Endometrial microvascular endothelial cells (primary cell): ENCODE measurements around the gene TPRN. TPM values are rescaled to one million over a fixed set of nuclear protein-coding genes. Genes with fewer than 3 reads are reported as not detected.

Source experiments
- in situ Hi-C: cut with HindIII; loops from 2 replicates; pipeline ENCODE4 v1.10.0; 2017; ENCODE audit warnings: low sequenced_read_pairs, low pct_unique_long_range_greater_than_20kb; ENCODE audit errors: inconsistent ontology term
- total RNA-seq: library from RNA; depleted of rRNA; stranded (reverse); fragments of >200 nt; gene quantifications from one replicate; pipeline ENCODE4 v1.2.3, GENCODE V29; 2015; ENCODE audit errors: inconsistent ontology term

The TPRN gene
- total RNA-seq, 1 donor from 2014 or later, result 8.8 TPM

- in situ Hi-C loops, result no loop called here
These were observed 20.8 kb downstream of the TPRN start for GRCh38 chr9:137179761-137180160.

DNA sequence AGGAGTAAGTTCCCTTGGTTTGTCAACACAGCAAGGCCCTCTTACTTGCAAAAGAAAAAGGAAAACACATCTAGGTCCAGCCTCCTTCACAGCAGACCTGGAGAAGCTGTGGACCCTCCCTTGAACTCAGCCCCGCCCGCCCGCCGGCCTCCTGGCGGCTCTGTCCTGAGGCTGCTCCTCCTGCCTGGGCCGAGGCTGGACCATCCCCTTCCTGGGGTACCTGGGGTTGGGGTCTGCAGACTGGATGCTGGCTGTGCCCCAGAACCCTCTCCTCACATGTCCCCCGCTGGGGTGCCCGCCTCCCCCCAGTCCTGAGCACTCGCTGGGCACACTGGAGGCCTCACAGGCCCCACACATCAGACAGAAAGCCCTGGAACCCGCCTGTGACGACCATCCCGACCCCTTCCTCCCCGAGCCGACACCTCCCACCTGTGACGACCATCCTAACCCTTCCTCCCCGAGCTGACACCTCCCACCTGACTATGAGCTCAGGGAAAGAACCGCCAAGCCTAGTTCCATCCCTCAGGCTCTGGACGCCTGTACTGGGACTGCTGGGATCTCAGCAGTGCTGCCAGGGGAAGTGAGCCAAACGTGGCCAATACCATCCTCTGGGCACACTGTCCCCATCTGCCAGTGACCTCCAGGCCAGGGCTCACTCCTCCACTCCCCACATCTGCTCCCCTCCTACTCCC, 21.5 kb downstream of the TPRN start:
- in situ Hi-C loops, result no loop called here

DNA sequence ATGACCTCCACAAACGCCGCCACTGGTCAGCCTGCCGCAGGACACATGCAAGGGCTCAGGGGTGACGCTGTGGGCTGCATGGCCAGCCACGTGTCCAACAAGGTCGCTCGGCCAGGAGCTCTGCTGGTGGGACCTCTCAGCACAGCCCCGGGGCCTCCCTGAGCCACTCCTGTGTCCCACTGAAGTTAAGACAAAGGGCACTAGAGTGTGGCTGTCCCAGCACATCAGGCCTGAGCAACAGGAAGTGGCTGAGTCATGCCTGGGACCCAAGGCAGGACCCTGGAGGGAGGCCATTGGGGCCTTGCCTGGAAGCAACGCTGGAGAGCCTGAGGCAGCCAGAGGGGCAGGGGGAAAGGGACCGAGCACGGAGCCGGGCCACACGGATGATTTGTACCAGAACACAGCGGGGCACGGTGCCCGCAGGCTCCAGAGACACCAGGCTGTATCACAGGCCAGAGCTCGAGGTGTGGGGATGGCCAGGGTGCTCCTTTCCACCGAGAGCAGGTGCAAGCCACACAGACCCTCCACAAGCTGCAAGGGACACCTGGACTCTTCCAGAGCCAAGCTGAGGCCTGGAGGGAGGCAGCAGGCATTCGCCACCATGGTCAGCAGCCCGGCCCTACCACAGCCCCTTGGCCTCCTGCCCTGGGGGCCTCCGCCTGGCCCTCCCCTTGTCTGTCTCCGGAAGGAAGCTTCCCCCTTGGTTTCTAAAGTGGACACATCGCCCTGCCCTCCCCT, 22.2 kb downstream of the TPRN start:
- in situ Hi-C loops, result no loop called here

GRCh38 chr9:137176302-137177182, 24.0 kb downstream of the TPRN start:
- in situ Hi-C loops, result no loop called here

DNA sequence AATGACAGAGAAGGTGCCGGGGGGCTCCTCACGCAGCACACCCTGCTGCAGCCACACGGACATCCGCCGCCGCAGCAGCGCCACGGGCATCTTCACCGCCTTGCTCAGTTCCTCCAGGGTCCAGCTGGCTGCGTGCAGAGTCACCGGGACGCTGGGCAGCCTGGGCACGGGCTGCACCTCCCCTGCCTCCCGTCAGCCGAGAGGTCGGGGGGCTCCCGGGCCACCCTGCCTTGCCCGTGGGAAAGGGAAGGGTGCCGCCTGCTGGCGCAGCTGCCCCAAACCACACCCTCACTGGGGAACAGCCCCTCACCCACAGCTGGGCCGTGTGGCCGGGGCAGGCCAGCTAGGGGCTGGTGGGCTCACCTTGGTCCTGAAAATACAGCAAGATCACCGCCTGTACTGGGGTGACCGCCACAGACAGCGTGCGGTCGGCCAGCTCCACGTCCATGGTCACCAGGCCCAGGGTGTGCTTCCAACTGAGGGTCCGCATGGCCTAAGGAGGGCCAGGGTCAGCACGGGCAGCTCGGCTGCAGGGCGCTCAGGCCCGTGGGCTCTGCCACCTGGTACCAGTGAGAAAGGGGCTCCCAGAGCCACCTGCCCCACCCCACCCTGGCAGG, 25.1 kb downstream of the TPRN start:
- in situ Hi-C loops, result no loop called here

DNA sequence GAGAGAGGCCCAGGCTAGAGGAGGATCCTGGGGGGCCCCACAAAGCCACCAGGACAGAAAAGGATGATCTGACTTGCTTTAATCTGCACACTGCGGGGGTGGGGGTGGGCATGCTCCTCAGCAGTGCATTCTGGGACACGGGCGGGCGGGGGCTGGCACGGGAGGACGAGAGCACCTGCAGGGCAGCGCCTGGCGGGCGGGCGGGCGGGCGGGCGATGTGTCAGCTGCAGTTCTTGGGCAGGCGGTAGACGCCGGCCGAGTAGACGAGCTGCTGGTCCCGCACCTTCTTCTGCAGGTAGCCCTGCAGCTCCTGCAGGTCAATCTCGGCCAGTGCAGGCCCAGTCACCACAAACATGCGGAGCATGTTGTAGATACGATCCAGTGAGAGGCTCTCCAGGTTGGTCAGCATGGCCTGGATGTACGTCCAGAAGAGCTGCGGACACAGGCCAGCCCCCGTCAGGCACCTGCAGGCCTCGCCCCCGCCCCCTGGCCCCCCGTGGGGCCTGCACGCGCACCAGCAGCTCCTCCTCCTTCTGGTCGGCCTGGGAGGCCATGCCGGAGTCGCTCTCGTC, 25.7 kb downstream of the TPRN start:
- in situ Hi-C loops, result loop anchor here (25.0 kb wide), 1 partner anchor 238 kb away; the partner anchor contains the start of genes C8G and FBXW5

DNA sequence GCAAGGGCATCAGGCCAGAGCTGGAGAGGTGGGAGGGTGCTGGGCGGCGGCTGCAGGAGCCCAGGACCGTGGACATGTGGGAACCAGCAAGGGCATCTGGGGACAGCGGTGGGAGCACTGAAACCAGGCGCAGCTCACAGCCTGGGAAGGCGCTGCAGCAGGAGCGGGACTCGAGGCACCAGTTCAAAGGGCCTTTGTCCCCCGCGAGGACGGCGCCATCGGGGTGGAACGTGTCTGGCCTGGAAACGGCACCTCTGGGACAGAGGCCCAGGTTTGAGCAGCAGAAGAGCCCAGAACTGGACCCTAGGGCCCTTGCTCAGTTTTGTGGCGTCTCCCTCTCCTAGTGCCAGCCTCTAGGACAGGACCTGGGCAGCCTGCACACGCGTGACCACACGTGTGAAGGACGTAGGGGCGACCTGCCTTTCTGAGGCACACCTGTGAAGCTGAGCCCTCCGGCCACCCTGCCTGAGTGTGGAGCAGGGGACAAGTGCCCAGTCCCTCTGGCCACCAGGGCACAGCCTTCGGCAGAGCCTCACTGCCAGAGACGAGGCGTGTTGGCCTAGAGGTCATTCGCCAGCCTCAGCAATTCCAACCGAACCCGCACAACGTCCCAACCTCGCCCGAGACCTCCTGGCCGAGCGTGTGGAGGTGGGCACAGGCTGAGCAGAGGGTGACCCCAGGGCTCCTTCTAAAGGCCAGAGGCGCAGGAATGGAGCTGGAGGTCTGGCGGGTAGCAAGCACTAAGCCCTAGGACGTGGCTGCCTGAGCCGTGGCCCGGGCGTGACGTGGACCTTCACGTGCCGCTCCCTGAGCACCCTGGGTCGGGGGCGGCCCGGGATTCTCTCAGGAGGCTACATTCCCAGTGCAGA, 26.5 kb downstream of the TPRN start:
- in situ Hi-C loops, result loop anchor here (25.0 kb wide), 1 partner anchor 237 kb away; the partner anchor contains the start of genes C8G and FBXW5

DNA sequence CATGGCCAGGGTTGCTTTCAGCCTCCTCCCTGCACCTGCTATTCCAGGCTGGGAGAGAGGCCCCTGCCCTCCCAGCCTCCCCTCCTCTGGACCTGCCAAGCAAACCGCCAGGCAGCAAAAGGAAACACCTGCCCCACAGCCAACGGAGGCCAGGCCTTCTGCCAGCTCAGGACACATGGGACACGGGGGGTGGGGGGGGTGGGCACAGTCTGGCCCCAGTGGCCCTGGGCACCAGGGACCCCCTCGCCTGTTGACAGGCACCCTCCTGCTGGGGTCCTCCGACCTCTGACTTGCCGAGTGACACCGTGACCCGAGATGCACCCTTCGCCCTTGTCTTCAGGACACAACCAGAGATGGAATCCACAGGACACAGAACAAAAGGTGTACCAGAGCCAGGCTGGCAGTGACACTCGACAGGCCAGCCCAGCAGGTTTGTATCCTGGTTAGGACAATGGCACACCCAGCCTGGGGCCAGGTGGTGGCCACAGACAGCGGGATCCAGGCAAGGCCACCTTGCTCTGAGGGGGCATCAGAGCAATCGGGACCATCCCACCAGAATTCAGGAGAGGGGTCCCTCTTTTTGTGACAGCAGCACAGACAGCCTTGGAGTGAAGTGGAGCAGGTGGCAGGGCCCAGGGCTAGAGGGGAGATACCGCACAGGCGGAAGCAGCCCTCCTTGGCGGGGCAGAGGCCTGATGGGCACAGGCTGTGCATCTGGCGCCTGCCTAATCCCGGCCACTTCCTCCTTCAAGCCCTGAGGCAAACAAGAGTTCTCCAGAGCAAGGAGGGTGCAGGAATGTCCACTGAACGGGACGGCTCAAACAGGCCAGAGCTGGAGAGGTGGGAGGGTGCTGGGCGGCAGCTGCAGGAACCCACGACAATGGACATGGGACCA, 27.4 kb downstream of the TPRN start:
- in situ Hi-C loops, result loop anchor here (25.0 kb wide), 1 partner anchor 236 kb away; the partner anchor contains the start of genes C8G and FBXW5

DNA sequence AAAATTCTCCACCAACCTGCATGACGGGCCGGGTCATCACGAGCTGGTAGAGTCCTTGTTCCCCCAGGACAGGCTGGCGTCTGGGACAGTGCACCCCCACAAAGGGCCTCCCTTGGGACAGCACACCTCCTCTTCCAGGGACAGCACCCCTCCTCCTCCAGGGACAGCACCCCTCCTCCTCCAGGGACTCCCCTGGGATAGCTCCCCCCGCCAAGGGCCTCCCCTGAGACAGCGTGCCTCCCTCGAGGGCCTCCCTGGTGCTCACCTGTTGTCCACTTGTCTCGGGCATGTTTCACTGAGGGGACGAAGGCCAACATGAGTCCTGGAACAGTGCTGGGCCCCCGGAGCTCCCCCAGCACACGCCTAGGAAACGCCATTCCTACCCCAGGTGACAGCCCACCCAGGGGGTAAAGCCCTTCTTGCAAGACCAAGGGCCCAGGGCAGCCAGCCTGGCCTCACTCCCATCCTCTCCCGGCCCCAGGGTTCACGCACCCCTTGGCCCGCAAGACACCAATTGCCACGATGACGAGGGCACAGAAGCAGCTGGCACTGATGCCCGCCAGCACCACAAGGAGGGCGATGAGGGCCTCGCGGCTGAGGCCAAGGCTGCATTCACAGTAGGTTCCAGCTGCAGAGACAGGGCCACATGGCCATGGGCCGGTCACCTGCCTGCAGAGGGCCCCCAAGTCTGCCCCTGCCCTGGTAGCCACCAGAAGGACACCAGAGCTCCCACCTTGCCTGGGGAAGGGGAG, 29.2 kb downstream of the TPRN start:
- in situ Hi-C loops, result loop anchor here (25.0 kb wide), 1 partner anchor 234 kb away; the partner anchor contains the start of genes C8G and FBXW5

GRCh38 chr9:137170486-137171148, 29.9 kb downstream of the TPRN start:
- in situ Hi-C loops, result loop anchor here (25.0 kb wide), 1 partner anchor 233 kb away; the partner anchor contains the start of genes C8G and FBXW5

DNA sequence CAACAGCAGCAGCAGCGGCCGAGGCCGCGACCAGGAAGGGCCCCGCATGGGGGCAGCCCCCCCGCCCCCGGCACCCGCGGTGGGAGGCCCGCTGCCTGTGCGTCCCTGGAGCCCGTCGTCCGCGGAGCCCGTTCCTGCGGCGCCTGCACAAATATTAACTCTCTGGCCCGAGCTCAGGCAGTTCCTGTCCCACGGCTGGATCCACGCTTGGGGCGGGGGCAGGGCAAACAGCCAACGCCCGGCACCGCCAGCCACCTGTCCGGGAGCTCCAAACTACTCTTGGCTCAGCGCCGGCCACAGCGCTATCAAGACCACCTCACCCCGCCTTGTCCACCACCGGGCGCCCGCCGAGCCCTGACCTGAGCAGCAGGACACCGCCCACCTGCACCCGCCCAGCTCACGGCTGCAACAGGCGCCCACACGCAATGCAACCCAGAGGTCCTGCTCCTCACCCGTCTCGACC, 30.6 kb downstream of the TPRN start, which contains the start of gene LRRC26:
TSS of gene LRRC26 (minus strand) at position 156 of the 463 bp plus-strand sequence. CDS start at position 48, 108 bp downstream.
- in situ Hi-C loops, result loop anchor here (25.0 kb wide), 1 partner anchor 233 kb away; the partner anchor contains the start of genes C8G and FBXW5

DNA sequence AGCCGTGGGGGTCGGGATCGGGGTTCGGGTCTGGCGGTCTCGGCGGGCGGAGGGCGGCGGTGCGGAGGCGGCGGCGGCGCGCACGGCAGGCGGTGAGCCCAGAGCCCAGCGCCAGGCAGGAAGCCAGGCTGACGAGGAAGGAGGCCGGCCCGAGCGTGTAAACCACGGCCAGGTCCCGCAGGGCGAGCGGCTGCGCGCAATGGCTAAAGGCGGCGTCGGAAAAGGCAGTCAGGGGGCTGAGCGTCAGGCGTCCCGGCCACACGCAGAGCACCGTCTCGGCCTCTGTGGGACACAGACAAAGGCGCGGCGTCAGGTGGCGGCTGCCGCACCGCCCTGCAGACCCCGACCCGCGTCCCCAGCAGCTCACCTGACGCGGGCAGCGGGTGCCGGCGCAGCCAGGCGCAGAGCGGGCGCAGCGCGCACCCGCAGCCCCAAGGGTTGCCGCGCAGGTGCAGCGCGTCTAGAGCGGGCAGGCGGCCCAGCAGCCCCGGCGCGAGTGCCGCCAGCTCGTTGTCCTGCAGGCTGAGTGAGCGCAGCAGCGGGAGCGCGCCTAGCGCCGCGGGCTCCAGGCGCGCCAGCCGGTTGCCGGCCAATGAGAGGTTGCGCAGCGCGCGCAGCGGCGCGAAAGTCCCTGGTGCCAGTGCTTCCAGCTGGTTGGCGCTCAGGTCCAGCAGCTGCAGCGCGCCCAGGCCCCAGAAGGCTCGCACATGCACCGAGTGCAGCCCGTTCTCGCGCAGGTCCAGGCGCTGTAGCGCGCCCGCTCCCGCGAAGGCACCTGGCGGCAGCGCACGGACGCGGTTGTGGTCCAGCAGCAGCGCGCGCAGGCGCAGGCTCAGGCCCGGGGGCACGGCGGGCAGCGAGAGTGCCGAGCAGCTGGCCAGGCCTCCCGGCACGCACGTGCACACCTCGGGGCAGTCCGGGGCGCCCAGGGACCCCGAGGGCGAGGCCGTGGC, 31.4 kb downstream of the TPRN start:
- in situ Hi-C loops, result loop anchor here (25.0 kb wide), 1 partner anchor 232 kb away; the partner anchor contains the start of genes C8G and FBXW5

DNA sequence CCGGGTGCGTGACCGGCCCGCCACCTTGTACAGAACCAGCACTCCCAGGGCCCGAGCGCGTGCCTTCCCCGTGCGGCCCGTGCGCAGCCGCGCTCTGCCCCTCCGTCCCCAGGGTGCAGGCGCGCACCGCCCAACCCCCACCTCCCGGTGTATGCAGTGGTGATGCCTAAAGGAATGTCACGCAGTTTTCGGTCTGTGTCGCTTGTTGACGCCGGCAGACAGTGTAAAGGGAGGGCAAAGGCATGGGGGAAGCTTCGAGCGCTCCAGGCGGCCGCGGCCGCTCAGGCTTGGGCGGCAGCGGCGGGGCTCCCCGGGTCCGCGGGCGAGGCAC, 32.0 kb downstream of the TPRN start:
- in situ Hi-C loops, result loop anchor here (25.0 kb wide), 1 partner anchor 231 kb away; the partner anchor contains the start of genes C8G and FBXW5
